Panc1 (cell line): Measurements from ENCODE around the gene PDXK.

Experiments
- POLR2AphosphoS5 ChIP-seq: IDR thresholded peaks from 2 replicates; pipeline ENCODE4 v1.6.1; 2012; ENCODE audit warnings: mild to moderate bottlenecking, low read depth, low read length, moderate library complexity
- SIN3A ChIP-seq: IDR thresholded peaks from 2 replicates; pipeline ENCODE4 v1.6.1; 2012; ENCODE audit warnings: low read depth, mild to moderate bottlenecking, low read length, moderate library complexity, borderline replicate concordance; ENCODE audit not compliant: insufficient read depth
- TCF7L2 ChIP-seq: IDR thresholded peaks from 2 replicates; pipeline ENCODE4 v1.6.1; 2011; ENCODE audit warnings: mild to moderate bottlenecking, low read depth, low read length, inconsistent platforms
- TF ChIP-seq, protein P1 (sequence below): fragments of 450-650 bp; IDR thresholded peaks from 2 replicates; pipeline ENCODE4 v1.5.1; 2017; ENCODE audit warnings: mild to moderate bottlenecking
- TF ChIP-seq, protein P2 (sequence below), 2 experiments: IDR thresholded peaks; 2 replicates each; pipeline ENCODE4 v1.6.1; 2011 to 2012; ENCODE audit warnings: low read depth in 2 of 2, control low read depth in 1 of 2, low read length in 1 of 2, mild to moderate bottlenecking in 1 of 2, moderate library complexity in 1 of 2; ENCODE audit not compliant: insufficient read depth in 1 of 2

DNA sequence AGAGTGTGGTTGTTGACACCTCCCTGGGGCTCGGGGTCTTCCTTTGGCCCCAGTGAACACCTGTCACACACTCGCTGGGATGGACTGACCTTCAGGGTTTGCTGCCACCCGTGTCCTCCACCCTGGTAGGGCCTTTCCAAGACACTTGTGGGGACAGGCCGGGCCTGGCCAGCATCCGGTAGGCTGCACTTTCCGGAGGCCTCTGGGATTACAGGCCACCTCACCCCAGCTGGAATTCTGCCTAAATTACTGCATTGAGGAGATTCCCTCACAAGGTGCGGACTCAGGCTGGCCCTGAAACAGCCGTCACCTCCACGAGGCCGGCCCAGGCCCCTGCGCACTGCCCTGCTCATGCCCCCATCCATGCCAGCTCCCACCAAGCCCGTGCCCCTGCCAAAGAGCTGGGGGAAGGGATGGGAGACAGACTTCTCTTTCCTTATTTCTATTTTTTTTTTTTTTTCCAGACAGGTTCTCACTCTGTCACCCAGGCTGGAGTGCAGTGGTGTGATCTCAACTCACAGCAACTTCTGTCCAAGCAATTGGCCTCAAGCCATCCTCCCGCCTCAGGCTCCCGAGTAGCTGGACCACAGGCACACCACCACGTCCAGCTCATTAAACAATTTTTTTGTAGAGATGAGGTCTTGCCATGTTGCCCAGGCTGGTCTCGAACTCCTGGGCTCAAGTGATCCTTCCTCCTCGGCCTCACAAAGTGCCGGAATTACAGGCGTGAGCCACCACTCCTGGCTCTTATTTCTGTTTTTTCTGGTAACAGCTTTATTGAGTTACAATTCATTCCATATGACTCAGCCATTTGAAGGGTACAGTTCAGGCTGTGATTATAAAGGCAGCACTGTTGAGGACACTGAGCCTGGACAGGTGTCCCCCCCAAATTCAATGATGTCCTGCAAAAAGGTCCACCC is 45.9 kb downstream of the PDXK start:
- TF ChIP-seq, protein P1, sequence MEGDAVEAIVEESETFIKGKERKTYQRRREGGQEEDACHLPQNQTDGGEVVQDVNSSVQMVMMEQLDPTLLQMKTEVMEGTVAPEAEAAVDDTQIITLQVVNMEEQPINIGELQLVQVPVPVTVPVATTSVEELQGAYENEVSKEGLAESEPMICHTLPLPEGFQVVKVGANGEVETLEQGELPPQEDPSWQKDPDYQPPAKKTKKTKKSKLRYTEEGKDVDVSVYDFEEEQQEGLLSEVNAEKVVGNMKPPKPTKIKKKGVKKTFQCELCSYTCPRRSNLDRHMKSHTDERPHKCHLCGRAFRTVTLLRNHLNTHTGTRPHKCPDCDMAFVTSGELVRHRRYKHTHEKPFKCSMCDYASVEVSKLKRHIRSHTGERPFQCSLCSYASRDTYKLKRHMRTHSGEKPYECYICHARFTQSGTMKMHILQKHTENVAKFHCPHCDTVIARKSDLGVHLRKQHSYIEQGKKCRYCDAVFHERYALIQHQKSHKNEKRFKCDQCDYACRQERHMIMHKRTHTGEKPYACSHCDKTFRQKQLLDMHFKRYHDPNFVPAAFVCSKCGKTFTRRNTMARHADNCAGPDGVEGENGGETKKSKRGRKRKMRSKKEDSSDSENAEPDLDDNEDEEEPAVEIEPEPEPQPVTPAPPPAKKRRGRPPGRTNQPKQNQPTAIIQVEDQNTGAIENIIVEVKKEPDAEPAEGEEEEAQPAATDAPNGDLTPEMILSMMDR: no peak
- TF ChIP-seq POLR2AphosphoS5 (no peak), TCF7L2 (no peak), SIN3A (no peak)
- TF ChIP-seq, protein P2, sequence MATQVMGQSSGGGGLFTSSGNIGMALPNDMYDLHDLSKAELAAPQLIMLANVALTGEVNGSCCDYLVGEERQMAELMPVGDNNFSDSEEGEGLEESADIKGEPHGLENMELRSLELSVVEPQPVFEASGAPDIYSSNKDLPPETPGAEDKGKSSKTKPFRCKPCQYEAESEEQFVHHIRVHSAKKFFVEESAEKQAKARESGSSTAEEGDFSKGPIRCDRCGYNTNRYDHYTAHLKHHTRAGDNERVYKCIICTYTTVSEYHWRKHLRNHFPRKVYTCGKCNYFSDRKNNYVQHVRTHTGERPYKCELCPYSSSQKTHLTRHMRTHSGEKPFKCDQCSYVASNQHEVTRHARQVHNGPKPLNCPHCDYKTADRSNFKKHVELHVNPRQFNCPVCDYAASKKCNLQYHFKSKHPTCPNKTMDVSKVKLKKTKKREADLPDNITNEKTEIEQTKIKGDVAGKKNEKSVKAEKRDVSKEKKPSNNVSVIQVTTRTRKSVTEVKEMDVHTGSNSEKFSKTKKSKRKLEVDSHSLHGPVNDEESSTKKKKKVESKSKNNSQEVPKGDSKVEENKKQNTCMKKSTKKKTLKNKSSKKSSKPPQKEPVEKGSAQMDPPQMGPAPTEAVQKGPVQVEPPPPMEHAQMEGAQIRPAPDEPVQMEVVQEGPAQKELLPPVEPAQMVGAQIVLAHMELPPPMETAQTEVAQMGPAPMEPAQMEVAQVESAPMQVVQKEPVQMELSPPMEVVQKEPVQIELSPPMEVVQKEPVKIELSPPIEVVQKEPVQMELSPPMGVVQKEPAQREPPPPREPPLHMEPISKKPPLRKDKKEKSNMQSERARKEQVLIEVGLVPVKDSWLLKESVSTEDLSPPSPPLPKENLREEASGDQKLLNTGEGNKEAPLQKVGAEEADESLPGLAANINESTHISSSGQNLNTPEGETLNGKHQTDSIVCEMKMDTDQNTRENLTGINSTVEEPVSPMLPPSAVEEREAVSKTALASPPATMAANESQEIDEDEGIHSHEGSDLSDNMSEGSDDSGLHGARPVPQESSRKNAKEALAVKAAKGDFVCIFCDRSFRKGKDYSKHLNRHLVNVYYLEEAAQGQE (IDR thresholded peaks at IDR 0.05; ENCODE audit: insufficient read depth in 1 of 2, low read depth in 2 of 2, low read length in 1 of 2): no peak
